ENCODE measurements around the gene LARP6. TPM values are rescaled to one million over a fixed set of nuclear protein-coding genes. Genes with fewer than 3 reads are reported as not detected.

LARP6 gene
- 0.33 TPM for polyA plus RNA-seq (2013)

DNA sequence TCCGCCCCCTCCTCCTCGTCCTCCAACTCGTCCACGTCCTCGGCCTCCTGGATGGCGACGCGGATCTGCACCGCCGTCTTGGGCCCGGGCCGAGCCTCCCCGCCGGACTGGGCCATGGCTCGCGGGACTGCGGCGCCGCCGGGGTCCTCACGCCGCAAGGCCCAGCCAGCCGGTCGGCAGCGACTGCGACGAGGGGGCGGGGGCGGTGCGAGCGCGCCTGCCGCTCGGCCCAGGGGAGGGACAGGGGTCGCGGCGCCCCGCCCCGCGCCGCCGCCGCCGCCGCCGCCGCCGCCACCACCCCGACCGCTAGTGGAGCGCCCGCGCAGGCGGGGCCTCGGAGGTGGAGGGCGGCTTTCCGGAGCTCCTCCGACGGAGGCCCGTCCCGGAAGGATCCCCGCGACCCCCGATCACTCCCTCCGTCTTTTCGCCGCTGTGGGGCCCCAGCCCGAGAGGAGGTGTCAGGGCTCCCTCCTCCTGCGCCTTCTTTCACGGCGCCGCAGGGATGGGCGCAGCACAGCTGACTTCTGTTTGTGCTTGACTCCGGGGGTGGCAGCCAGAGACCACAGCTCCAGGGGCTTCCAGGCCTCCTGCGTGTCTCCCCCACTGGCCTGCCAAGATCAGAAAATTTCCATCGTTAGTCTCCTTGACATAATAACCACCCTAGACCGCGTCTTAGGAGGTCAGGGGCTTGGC lies at the start of gene LARP6:
LARP6 (minus strand) TSS at position 185 of the 693 bp plus-strand sequence; CDS start at position 116, 69 bp downstream.
- H3K27ac ChIP-seq (ENCODE audit: insufficient read depth in 1 of 2, low read depth in 1 of 2, low read length in 2 of 2, poor library complexity in 1 of 2, severe bottlenecking in 2 of 2), result no peak within 1 kb of the TSS
- CTCF ChIA-PET, result no interaction called here
- DNase-seq, result peak in 2 of 3 donors; percentile 50 to 63

DNA sequence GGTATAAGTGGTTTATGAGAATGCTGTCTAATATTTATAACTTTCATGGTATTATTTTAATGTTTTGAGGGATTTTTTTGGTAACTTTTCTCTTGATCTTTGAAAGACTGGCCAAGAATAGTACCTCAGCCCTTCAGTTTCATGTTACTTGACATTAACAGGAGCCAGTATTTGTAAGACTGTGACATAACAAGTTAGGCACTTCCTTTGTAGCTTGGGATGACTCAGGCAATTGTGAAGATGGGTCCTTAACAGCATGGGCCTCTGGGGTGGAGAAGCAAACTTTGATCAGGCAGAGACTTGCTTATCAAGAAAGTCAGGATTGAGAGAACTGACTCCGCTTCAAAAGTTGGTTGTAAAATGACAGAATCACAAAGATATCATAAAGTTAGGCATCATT lies 48.1 kb upstream of the LARP6 start:
- DNase-seq, result peak in 2 of 3 donors; percentile 6 to 13
- CTCF ChIA-PET, result no interaction called here
- POLR2A ChIA-PET, result interaction anchor here (0.7 kb wide), 1 partner anchor 8 kb away, joined by 3 read pairs; no protein-coding TSS in a partner anchor
- no peak overlapping the region for H3K4me3 ChIP-seq (ENCODE audit: control insufficient read depth in 1 of 7, extremely low read depth in 1 of 7, insufficient read depth in 4 of 7, low read depth in 2 of 7, low read length in 6 of 7)
- no peaks in the 10 kb centered on the region for H3K27me3 ChIP-seq (replicated peaks in 2 of 5; ENCODE audit: control insufficient read depth in 4 of 5, insufficient read depth in 5 of 5, low read length in 4 of 5)
- H3K4me1 ChIP-seq (ENCODE audit: control extremely low read depth in 1 of 4, control insufficient read depth in 4 of 4, insufficient read depth in 4 of 4, low read length in 3 of 4), result no peaks in the 10 kb centered on the region
- peaks cover 0 to 3% (median 1%) of the 10 kb centered on the region in 4 experiments for H3K36me3 ChIP-seq (ENCODE audit: control insufficient read depth in 4 of 4, insufficient read depth in 4 of 4, low read length in 3 of 4)
- no peak overlapping the region for H3K27ac ChIP-seq (ENCODE audit: insufficient read depth in 1 of 2, low read depth in 1 of 2, low read length in 2 of 2, poor library complexity in 1 of 2, severe bottlenecking in 2 of 2)
- peaks cover 0 to 5% (median 0%) of the 10 kb centered on the region in 5 experiments for H3K9me3 ChIP-seq (ENCODE audit: control extremely low read depth in 1 of 5, control insufficient read depth in 4 of 5, insufficient read depth in 2 of 5, low read depth in 1 of 5, low read length in 4 of 5)
- 100% methylated on average over 1 of the region's 1 CpG for WGBS (ENCODE audit: insufficient coverage)

More for the DNA sequence above, at the start of gene LARP6:
- peak within 1 kb of the TSS; percentile 38 to 76 (median 57) for H3K4me3 ChIP-seq (ENCODE audit: control insufficient read depth in 1 of 7, extremely low read depth in 1 of 7, insufficient read depth in 4 of 7, low read depth in 2 of 7, low read length in 6 of 7)
- peaks cover 0 to 12% (median 10%) of the 10 kb centered on the region in 4 experiments for H3K4me1 ChIP-seq (ENCODE audit: control extremely low read depth in 1 of 4, control insufficient read depth in 4 of 4, insufficient read depth in 4 of 4, low read length in 3 of 4)
- H3K27me3 ChIP-seq (replicated peaks in 2 of 5; ENCODE audit: control insufficient read depth in 4 of 5, insufficient read depth in 5 of 5, low read length in 4 of 5), result peaks cover 6 to 62% (median 36%) of the 10 kb centered on the region in 5 experiments
- H3K9me3 ChIP-seq (ENCODE audit: control extremely low read depth in 1 of 5, control insufficient read depth in 4 of 5, insufficient read depth in 2 of 5, low read depth in 1 of 5, low read length in 4 of 5), result no peaks in the 10 kb centered on the region
- H3K36me3 ChIP-seq (ENCODE audit: control insufficient read depth in 4 of 4, insufficient read depth in 4 of 4, low read length in 3 of 4), result no peaks in the 10 kb centered on the region
- POLR2A ChIA-PET, result no interaction called here
- under 1% methylated on average over 56 of the region's 78 CpGs for WGBS (ENCODE audit: insufficient coverage)

DNA sequence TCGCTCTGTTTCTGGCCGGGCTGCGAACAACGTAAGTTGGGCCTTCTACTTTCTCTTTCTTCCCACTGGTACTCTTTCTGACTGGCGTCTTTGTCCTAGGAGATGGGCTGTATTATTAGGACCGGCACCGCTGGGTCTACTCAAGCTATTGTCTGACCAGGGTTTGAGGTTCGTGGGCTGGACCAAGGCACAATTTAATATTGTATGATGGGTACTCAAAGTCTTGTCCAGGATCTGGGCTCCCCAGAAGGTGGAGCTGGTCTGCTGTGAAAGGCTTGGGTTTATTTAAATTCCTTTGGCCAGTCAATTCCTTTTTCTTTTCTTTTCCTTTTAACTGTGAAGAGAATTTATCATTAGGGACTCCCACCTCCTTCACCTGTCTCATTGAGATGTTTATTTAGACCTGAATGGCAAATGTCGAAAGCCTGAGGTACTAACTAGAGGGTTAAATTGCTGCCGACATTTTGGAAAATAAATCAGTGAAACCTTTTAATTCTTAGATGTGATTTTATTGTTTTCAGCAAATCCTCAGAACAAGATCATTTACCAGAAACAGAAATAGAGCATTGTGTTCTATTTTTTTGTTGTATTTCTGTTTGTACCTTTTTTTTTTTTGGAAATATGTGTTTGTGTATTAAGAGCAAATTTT lies 39.1 kb upstream of the LARP6 start:
- DNase-seq, result peak in 2 of 3 donors; percentile 21 to 32
- Histone ChIP-seq H3K4me3 (ENCODE audit: control insufficient read depth in 1 of 7, extremely low read depth in 1 of 7, insufficient read depth in 4 of 7, low read depth in 2 of 7, low read length in 6 of 7) (peak overlapping the region; percentile 67 to 95 (median 91)), H3K9me3 (ENCODE audit: control extremely low read depth in 1 of 5, control insufficient read depth in 4 of 5, insufficient read depth in 2 of 5, low read depth in 1 of 5, low read length in 4 of 5) (no peaks in the 10 kb centered on the region), H3K27me3 (replicated peaks in 2 of 5; ENCODE audit: control insufficient read depth in 4 of 5, insufficient read depth in 5 of 5, low read length in 4 of 5) (peaks cover 0 to 3% (median 0%) of the 10 kb centered on the region in 5 experiments), H3K4me1 (ENCODE audit: control extremely low read depth in 1 of 4, control insufficient read depth in 4 of 4, insufficient read depth in 4 of 4, low read length in 3 of 4) (peaks cover 4 to 20% (median 11%) of the 10 kb centered on the region in 4 experiments), H3K27ac (ENCODE audit: insufficient read depth in 1 of 2, low read depth in 1 of 2, low read length in 2 of 2, poor library complexity in 1 of 2, severe bottlenecking in 2 of 2) (no peak overlapping the region), H3K36me3 (ENCODE audit: control insufficient read depth in 4 of 4, insufficient read depth in 4 of 4, low read length in 3 of 4) (no peaks in the 10 kb centered on the region)
- WGBS (ENCODE audit: insufficient coverage), result 4% methylated on average over 9 of the region's 10 CpGs
- ChIA-PET CTCF (interaction anchor here (1.1 kb wide), 1 partner anchor 18 kb away, joined by 3 read pairs; no protein-coding TSS in a partner anchor), POLR2A (no interaction called here)

DNA sequence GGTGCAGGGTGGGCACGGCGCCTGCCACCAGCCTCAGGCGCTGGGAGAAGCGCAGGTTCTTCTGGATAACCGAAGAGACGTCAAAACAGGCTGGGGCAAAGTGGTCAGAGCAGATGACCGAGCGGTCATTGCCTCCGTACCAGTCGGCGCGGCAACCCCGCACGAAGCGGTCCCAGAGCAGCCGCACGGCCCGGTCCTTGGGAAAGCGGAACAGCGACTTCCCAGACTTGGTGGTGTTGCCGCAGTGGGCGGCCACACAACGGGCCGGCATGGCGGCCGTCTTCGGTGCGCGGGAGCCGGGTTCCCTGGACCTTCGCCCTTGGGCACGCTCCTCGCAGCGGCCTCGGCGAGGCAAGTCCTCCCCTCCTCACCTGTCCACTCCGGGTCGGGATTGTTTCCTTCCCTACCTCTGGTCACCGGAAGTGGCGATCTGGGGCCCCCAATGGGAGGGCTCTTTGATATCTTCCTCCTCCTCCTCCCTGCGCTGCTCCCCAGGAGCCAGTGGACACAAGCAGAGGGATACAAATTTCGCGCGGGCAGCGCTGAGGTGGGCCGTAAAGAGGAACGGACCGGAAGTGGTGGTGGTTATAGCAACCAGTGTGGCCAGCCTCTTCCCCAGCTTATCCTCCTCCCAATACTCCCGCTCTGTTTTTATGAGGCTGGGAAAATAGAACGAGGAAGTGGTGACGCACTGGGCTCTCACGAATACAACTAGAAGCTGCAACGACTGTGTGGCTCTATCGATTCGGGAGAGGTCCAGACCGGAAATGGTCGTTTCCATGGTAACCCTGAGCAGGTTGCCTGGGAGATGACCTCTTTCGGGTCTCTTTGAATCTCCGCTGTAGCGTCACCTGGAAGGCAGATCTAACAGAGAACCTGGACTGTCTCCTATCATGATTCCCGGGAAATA lies 38.3 kb upstream of the LARP6 start, which contains the start of the genes LRRC49 and THAP10:
LRRC49 (plus strand) TSS at position 825 of the 910 bp plus-strand sequence; CDS start at position 894, 69 bp downstream.
THAP10 (minus strand) TSS at position 432 of the 910 bp plus-strand sequence; CDS start at position 271, 161 bp downstream.
- ChIA-PET CTCF (interaction anchor here (1.1 kb wide), 1 partner anchor 18 kb away, joined by 3 read pairs; no protein-coding TSS in a partner anchor), POLR2A (no interaction called here)
- H3K36me3 ChIP-seq (ENCODE audit: control insufficient read depth in 4 of 4, insufficient read depth in 4 of 4, low read length in 3 of 4), result no peaks in the 10 kb centered on the region
- no peaks in the 10 kb centered on the region for H3K9me3 ChIP-seq (ENCODE audit: control extremely low read depth in 1 of 5, control insufficient read depth in 4 of 5, insufficient read depth in 2 of 5, low read depth in 1 of 5, low read length in 4 of 5)
- peaks cover 0 to 3% (median 0%) of the 10 kb centered on the region in 5 experiments for H3K27me3 ChIP-seq (replicated peaks in 2 of 5; ENCODE audit: control insufficient read depth in 4 of 5, insufficient read depth in 5 of 5, low read length in 4 of 5)
- DNase-seq, result peak; percentile 59 to 64 (median 61)
- peak within 1 kb of the TSS; percentile 67 to 95 (median 91) for H3K4me3 ChIP-seq (ENCODE audit: control insufficient read depth in 1 of 7, extremely low read depth in 1 of 7, insufficient read depth in 4 of 7, low read depth in 2 of 7, low read length in 6 of 7)
- peak within 1 kb of the TSS in 1 of 2 experiments; percentile 6 for H3K27ac ChIP-seq (ENCODE audit: insufficient read depth in 1 of 2, low read depth in 1 of 2, low read length in 2 of 2, poor library complexity in 1 of 2, severe bottlenecking in 2 of 2)
- WGBS (ENCODE audit: insufficient coverage), result under 1% methylated on average over 53 of the region's 61 CpGs
- H3K4me1 ChIP-seq (ENCODE audit: control extremely low read depth in 1 of 4, control insufficient read depth in 4 of 4, insufficient read depth in 4 of 4, low read length in 3 of 4), result peaks cover 4 to 20% (median 11%) of the 10 kb centered on the region in 4 experiments

DNA sequence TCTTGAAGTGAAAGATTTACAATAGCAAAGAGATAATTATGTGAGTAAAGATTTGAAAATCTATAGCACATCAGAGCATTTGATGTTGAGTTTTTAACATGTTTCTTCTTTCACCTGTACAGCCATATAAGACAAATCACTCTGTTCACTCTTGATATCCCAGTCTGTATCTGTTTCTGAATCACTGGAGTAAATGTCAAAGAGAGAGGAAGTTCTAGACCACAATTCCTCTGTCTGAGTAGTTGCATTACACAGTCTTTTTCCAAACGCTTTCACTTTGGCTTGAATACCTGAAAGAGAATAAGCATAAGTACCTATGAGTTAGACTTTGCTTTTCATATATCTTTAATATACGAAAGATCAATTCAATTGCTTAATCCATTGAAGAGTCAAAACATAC lies 28.4 kb upstream of the LARP6 start:
- WGBS (ENCODE audit: insufficient coverage), result no CpG with 5 or more reads among the region's 2 CpGs
- Histone ChIP-seq H3K27ac (ENCODE audit: insufficient read depth in 1 of 2, low read depth in 1 of 2, low read length in 2 of 2, poor library complexity in 1 of 2, severe bottlenecking in 2 of 2) (no peak overlapping the region), H3K4me1 (ENCODE audit: control extremely low read depth in 1 of 4, control insufficient read depth in 4 of 4, insufficient read depth in 4 of 4, low read length in 3 of 4) (peaks cover 0 to 4% (median 1%) of the 10 kb centered on the region in 4 experiments), H3K9me3 (ENCODE audit: control extremely low read depth in 1 of 5, control insufficient read depth in 4 of 5, insufficient read depth in 2 of 5, low read depth in 1 of 5, low read length in 4 of 5) (no peaks in the 10 kb centered on the region), H3K36me3 (ENCODE audit: control insufficient read depth in 4 of 4, insufficient read depth in 4 of 4, low read length in 3 of 4) (no peaks in the 10 kb centered on the region), H3K27me3 (replicated peaks in 2 of 5; ENCODE audit: control insufficient read depth in 4 of 5, insufficient read depth in 5 of 5, low read length in 4 of 5) (no peaks in the 10 kb centered on the region), H3K4me3 (ENCODE audit: control insufficient read depth in 1 of 7, extremely low read depth in 1 of 7, insufficient read depth in 4 of 7, low read depth in 2 of 7, low read length in 6 of 7) (no peak overlapping the region)
- CTCF ChIA-PET, result interaction anchor here (0.6 kb wide), 1 partner anchor 520 kb away, joined by 3 read pairs; no protein-coding TSS in a partner anchor
- POLR2A ChIA-PET, result no interaction called here
- DNase-seq, result peak; percentile 10 to 66 (median 55)

DNA sequence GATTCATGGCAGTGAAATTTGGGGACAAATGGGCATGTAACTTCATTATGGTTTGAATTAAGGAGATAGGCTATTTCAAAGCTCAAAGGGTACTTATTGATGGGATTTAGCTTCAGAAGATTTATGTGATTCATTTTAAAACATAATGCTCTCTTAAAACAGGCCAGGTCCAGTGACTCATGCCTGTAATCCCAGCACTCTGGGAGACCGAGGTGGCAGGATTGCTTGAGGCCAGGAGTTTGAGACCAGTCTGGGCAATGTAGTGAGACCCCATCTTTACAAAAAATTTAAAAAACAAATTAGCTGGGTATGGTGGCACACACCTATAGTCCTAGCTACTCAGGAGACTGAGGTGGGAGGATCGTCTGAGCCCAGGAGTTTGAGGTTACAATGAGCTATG lies 26.8 kb upstream of the LARP6 start:
- no peak overlapping the region for H3K27ac ChIP-seq (ENCODE audit: insufficient read depth in 1 of 2, low read depth in 1 of 2, low read length in 2 of 2, poor library complexity in 1 of 2, severe bottlenecking in 2 of 2)
- no peak overlapping the region for H3K4me3 ChIP-seq (ENCODE audit: control insufficient read depth in 1 of 7, extremely low read depth in 1 of 7, insufficient read depth in 4 of 7, low read depth in 2 of 7, low read length in 6 of 7)
- WGBS (ENCODE audit: insufficient coverage), result no CpG with 5 or more reads among the region's 2 CpGs
- peaks cover 0 to 6% (median 4%) of the 10 kb centered on the region in 5 experiments for H3K27me3 ChIP-seq (replicated peaks in 2 of 5; ENCODE audit: control insufficient read depth in 4 of 5, insufficient read depth in 5 of 5, low read length in 4 of 5)
- H3K9me3 ChIP-seq (ENCODE audit: control extremely low read depth in 1 of 5, control insufficient read depth in 4 of 5, insufficient read depth in 2 of 5, low read depth in 1 of 5, low read length in 4 of 5), result no peaks in the 10 kb centered on the region
- ChIA-PET POLR2A (no interaction called here), CTCF (no interaction called here)
- H3K4me1 ChIP-seq (ENCODE audit: control extremely low read depth in 1 of 4, control insufficient read depth in 4 of 4, insufficient read depth in 4 of 4, low read length in 3 of 4), result peaks cover 0 to 4% (median 1%) of the 10 kb centered on the region in 4 experiments
- H3K36me3 ChIP-seq (ENCODE audit: control insufficient read depth in 4 of 4, insufficient read depth in 4 of 4, low read length in 3 of 4), result no peaks in the 10 kb centered on the region
- no peak for DNase-seq
